Measurements from ENCODE around the gene LRP5.

LRP5 gene

GRCh38 chr11:68325183-68325906 lies 13.0 kb downstream of the LRP5 start:
- H3K27me3 Mint-ChIP-seq (ENCODE audit: low read depth) = peaks cover 6% of the 10 kb centered on the region
- no peak overlapping the region for H3K27ac Mint-ChIP-seq
- H3K9me3 Mint-ChIP-seq = no peaks in the 10 kb centered on the region
- no peaks in the 10 kb centered on the region for H3K36me3 Mint-ChIP-seq (ENCODE audit: low read depth)
- no peak for DNase-seq (ENCODE audit: low spot score)
- peaks cover 16% of the 10 kb centered on the region for H3K4me1 Mint-ChIP-seq (ENCODE audit: low read depth)
- no peak overlapping the region for H3K4me3 Mint-ChIP-seq

- no peak overlapping the region for H3K4me3 Mint-ChIP-seq
- peaks cover 22% of the 10 kb centered on the region for H3K4me1 Mint-ChIP-seq (ENCODE audit: low read depth)
- H3K27me3 Mint-ChIP-seq (ENCODE audit: low read depth) = peaks cover 6% of the 10 kb centered on the region
- DNase-seq (ENCODE audit: low spot score) = no peak
- no peaks in the 10 kb centered on the region for H3K9me3 Mint-ChIP-seq
- H3K27ac Mint-ChIP-seq = no peak overlapping the region
- H3K36me3 Mint-ChIP-seq (ENCODE audit: low read depth) = no peaks in the 10 kb centered on the region
These were observed 13.5 kb downstream of the LRP5 start for GRCh38 chr11:68325907-68326220.

GRCh38 chr11:68326334-68327215 lies 14.2 kb downstream of the LRP5 start:
- Mint-ChIP-seq H3K27me3 (ENCODE audit: low read depth) (peaks cover 4% of the 10 kb centered on the region), H3K27ac (no peak overlapping the region), H3K4me3 (no peak overlapping the region), H3K9me3 (no peaks in the 10 kb centered on the region), H3K4me1 (ENCODE audit: low read depth) (peaks cover 28% of the 10 kb centered on the region), H3K36me3 (ENCODE audit: low read depth) (no peaks in the 10 kb centered on the region)
- DNase-seq (ENCODE audit: low spot score) = no peak

DNA sequence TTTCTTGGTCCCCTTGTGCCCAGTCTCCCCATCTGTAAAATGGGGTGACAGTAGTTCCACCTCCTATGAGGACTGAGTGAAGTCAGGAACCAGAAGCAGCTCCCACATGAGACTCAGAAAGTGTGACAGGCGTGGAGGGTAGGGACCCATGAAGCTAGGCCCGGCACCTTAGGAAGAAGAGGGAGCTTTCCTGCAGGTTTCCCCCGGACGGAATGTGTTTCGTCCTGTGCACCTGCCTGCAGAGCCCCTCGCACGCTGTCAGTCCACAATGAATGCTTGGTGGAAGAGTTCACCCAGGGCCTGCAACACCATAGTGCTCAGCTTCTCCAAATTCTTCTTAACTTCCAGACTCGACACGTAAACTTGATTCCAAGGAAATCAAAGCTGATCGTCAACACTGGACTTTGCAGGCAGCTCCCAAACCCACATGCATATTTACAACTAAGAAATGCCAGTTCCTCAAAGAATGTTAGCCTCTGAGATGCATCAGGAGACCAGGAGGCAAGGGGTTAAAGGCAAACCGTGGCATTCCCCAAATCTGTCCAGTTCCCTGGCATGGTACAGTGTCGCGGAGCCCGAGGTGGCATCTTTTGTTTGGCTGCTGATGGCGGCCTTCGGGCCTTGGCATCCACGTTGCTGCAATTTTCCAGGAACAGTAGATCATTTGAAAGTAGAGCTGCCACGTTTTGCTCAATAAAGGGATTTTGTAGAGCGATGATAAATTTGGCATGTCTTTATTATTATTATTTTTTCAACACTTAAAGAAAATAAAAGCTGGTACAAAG lies 15.4 kb downstream of the LRP5 start:
- Mint-ChIP-seq H3K4me3 (peak overlapping the region; percentile 50), H3K4me1 (ENCODE audit: low read depth) (peaks cover 39% of the 10 kb centered on the region)
- no peak for DNase-seq (ENCODE audit: low spot score)

GRCh38 chr11:68328374-68329091 lies 16.1 kb downstream of the LRP5 start:
- Mint-ChIP-seq H3K27ac (no peak overlapping the region), H3K36me3 (ENCODE audit: low read depth) (no peaks in the 10 kb centered on the region), H3K27me3 (ENCODE audit: low read depth) (peaks cover 4% of the 10 kb centered on the region), H3K4me3 (peak overlapping the region; percentile 50), H3K4me1 (ENCODE audit: low read depth) (peaks cover 45% of the 10 kb centered on the region), H3K9me3 (no peaks in the 10 kb centered on the region)
- DNase-seq (ENCODE audit: low spot score) = no peak

More for the DNA sequence above, 15.4 kb downstream of the LRP5 start:
- peak overlapping the region; percentile 4 for H3K27ac Mint-ChIP-seq
- peaks cover 4% of the 10 kb centered on the region for H3K27me3 Mint-ChIP-seq (ENCODE audit: low read depth)
- H3K36me3 Mint-ChIP-seq (ENCODE audit: low read depth) = no peaks in the 10 kb centered on the region
- H3K9me3 Mint-ChIP-seq = no peaks in the 10 kb centered on the region

DNA sequence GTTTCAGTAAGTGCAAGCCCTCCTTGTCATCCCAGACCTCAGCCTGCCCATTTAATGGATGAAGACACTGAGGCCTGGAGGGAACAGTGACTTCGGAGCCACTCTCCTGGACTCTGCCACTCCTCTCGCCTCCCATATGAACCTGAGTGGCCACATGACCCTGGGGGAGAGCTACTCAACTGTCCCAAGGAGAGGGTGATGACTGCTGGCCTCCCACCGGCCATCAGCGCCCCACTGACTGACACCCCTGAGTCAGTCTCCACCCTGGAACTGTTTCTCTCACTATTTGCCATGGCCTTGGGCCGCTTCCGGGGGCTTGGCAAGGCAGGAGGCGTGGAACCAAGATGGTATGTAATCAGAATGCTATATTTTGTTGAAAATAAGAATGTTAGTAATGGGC lies 17.1 kb downstream of the LRP5 start:
- Mint-ChIP-seq H3K27ac (no peak overlapping the region), H3K4me3 (no peak overlapping the region), H3K9me3 (no peaks in the 10 kb centered on the region), H3K27me3 (ENCODE audit: low read depth) (peaks cover 4% of the 10 kb centered on the region), H3K36me3 (ENCODE audit: low read depth) (no peaks in the 10 kb centered on the region), H3K4me1 (ENCODE audit: low read depth) (peaks cover 47% of the 10 kb centered on the region)
- DNase-seq (ENCODE audit: low spot score) = no peak

GRCh38 chr11:68329978-68330699 lies 17.7 kb downstream of the LRP5 start:
- Mint-ChIP-seq H3K4me3 (no peak overlapping the region), H3K27me3 (ENCODE audit: low read depth) (peaks cover 4% of the 10 kb centered on the region), H3K9me3 (no peaks in the 10 kb centered on the region), H3K4me1 (ENCODE audit: low read depth) (peaks cover 47% of the 10 kb centered on the region), H3K27ac (peak overlapping the region; percentile 20), H3K36me3 (ENCODE audit: low read depth) (no peaks in the 10 kb centered on the region)
- no peak for DNase-seq (ENCODE audit: low spot score)

DNA sequence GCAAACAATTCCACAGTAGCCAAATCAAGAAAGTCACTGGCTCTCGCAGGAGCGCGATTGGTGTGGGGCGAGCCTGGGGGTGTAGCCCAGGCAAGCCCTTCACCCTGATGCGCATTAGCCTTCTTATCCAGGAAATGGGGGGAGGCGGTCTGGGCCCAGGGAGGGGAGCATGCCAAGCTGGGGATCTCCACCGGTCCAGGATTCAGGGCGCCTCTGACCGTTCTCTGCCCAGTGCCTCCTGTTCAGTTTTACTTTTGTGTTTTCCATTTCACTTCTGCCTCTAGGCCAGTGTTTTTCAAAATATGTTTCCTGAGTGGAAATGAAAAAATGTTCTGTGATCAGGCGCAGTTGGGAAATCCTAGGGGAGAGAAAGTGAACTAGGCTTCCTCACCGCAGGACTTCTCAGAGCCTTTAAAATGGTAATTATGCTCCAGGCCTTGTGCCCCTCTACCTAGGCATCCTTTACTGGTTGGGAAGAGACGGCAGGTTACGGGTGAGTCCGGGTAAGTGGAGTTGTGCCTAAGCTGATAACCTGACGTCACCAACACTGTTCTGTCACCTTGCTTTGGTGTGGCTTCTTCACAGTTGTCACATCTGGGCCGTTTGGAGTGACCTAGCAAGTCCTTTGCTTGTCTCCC lies 18.4 kb downstream of the LRP5 start:
- H3K36me3 Mint-ChIP-seq (ENCODE audit: low read depth) = no peaks in the 10 kb centered on the region
- no peak for DNase-seq (ENCODE audit: low spot score)
- H3K27ac Mint-ChIP-seq = peak overlapping the region; percentile 20
- peaks cover 51% of the 10 kb centered on the region for H3K4me1 Mint-ChIP-seq (ENCODE audit: low read depth)
- H3K4me3 Mint-ChIP-seq = peak overlapping the region; percentile 65
- H3K9me3 Mint-ChIP-seq = no peaks in the 10 kb centered on the region
- peaks cover 4% of the 10 kb centered on the region for H3K27me3 Mint-ChIP-seq (ENCODE audit: low read depth)

DNA sequence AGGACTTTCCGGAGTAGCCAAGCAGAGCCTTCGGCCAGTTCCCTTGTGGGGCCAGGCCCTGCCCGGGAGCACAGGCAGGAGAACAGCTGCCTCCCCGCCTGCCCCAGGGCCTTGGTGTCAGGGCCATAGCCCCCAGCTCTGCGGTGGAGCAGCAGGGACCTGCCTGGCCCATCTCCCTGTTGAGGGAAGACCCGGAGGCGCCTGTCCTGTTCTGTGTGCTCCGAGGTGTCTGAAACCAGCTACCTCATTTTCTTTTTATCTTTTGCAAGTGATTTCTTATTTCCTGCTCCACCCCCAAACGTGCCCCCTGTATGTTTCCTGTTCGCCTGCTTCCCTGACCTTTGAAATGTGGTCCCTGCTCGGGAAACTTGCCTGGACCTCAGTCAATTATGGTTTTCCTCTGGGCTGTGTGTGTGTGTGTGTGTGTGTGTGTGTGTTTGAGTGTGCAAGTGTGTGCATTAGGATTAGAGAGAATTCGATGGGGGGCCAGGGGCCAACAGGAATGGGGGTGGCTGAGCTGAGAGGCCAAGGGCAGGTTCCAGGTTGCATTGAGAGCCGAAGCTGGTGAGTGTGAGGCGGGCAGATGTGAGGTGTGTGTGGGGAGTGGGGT lies 19.1 kb downstream of the LRP5 start:
- Mint-ChIP-seq H3K27ac (peak overlapping the region; percentile 62), H3K9me3 (no peaks in the 10 kb centered on the region), H3K27me3 (ENCODE audit: low read depth) (peaks cover 4% of the 10 kb centered on the region), H3K36me3 (ENCODE audit: low read depth) (no peaks in the 10 kb centered on the region), H3K4me3 (peak overlapping the region; percentile 65), H3K4me1 (ENCODE audit: low read depth) (peaks cover 52% of the 10 kb centered on the region)
- no peak for DNase-seq (ENCODE audit: low spot score)

DNA sequence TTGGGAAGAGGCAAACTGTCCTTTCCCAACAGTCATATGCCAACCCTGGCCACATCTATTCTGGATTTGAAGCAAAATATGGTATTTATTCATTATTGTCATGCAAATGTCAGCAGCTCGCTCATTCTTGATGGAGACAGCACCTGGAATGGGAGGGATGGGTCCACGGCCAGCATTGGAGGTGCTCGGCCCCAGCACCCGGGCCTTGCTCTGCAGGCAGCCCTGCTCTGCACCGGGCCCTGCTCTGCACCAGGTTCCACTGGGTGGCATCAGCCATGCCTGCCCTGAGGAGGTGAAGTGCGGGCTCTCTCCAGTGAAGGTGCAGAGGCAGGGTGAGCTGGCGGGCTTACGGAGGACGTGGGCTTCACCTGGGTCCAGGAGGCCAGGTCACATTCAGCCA lies 19.8 kb downstream of the LRP5 start:
- Mint-ChIP-seq H3K9me3 (no peaks in the 10 kb centered on the region), H3K36me3 (ENCODE audit: low read depth) (no peaks in the 10 kb centered on the region), H3K27me3 (ENCODE audit: low read depth) (peaks cover 4% of the 10 kb centered on the region), H3K27ac (peak overlapping the region; percentile 11), H3K4me3 (no peak overlapping the region), H3K4me1 (ENCODE audit: low read depth) (peaks cover 58% of the 10 kb centered on the region)
- no peak for DNase-seq (ENCODE audit: low spot score)

DNA sequence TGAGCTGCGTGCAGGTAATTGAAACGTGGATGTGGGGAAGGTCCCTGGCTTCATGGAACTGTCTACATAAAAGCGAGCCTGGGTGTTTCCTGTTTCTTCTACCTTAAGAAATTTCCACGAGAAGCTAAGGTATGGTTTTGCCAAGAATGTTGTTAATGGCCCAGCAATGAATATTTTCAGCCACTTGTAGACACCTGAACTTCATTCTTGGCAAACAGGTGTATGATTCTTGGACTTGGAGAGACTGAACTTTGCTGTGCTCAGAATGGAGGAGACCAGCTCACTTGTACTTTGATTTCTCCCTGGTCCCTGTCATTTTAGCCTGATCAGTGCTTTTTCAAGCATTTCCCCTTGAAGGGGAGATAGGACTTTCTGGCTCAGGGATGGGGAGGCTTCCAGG lies 20.8 kb downstream of the LRP5 start:
- H3K4me1 Mint-ChIP-seq (ENCODE audit: low read depth) = peaks cover 60% of the 10 kb centered on the region
- no peaks in the 10 kb centered on the region for H3K36me3 Mint-ChIP-seq (ENCODE audit: low read depth)
- no peak overlapping the region for H3K4me3 Mint-ChIP-seq
- no peak for DNase-seq (ENCODE audit: low spot score)
- H3K27ac Mint-ChIP-seq = no peak overlapping the region
- no peaks in the 10 kb centered on the region for H3K9me3 Mint-ChIP-seq
- peaks cover 4% of the 10 kb centered on the region for H3K27me3 Mint-ChIP-seq (ENCODE audit: low read depth)

DNA sequence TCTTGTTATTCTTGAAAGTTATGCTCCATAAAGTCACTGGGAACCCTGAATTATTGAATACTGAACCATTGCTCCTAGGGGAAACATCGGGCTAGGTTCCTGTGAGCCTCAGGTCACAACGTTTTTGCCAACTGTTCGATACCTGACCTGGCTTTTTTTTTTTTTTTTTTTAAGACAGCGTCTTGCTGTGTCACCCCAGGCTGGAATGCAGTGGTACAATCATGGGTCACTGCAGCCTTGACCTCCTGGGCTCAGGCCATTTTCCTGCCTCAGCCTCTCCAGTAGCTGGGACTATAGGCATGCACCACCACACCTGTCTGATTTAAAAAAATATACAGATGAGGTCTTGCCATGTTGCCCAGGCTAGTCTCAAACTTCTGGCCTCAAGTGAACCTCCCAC lies 22.5 kb downstream of the LRP5 start:
- Mint-ChIP-seq H3K9me3 (no peaks in the 10 kb centered on the region), H3K4me3 (no peak overlapping the region), H3K4me1 (ENCODE audit: low read depth) (peaks cover 59% of the 10 kb centered on the region), H3K27ac (no peak overlapping the region), H3K27me3 (ENCODE audit: low read depth) (no peaks in the 10 kb centered on the region), H3K36me3 (ENCODE audit: low read depth) (no peaks in the 10 kb centered on the region)
- no peak for DNase-seq (ENCODE audit: low spot score)
